Measurements from ENCODE around the gene KLHL3.
A peak's percentile ranks its signal among the peaks of the same experiment; 100 is the strongest.

The KLHL3 gene

DNA sequence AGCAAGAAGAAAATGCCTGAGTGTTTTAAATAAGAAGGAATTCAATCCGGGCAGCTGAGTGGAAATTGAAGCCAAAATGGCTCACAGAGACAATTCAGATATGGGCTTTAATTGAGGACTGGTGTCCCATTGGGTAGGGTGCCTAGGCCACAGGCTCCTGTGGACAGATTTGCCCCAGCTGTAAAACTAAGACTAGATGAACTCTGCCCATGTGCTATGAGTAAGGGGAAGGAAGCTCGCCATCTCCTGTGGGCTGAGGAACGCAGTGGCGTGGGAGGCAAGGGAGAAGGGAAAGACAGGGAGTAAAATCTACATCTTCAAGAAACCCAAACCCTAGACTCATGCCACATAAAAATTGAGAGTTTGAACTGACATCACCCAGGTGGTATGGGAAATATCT is 66.1 kb downstream of the KLHL3 start:
- DNase-seq (ENCODE audit: insufficient read length, low spot score): no peak
- no peak for FAIRE-seq
- TF ChIP-seq, protein P1, sequence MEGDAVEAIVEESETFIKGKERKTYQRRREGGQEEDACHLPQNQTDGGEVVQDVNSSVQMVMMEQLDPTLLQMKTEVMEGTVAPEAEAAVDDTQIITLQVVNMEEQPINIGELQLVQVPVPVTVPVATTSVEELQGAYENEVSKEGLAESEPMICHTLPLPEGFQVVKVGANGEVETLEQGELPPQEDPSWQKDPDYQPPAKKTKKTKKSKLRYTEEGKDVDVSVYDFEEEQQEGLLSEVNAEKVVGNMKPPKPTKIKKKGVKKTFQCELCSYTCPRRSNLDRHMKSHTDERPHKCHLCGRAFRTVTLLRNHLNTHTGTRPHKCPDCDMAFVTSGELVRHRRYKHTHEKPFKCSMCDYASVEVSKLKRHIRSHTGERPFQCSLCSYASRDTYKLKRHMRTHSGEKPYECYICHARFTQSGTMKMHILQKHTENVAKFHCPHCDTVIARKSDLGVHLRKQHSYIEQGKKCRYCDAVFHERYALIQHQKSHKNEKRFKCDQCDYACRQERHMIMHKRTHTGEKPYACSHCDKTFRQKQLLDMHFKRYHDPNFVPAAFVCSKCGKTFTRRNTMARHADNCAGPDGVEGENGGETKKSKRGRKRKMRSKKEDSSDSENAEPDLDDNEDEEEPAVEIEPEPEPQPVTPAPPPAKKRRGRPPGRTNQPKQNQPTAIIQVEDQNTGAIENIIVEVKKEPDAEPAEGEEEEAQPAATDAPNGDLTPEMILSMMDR (IDR thresholded peaks at IDR 0.05; ENCODE audit: insufficient read depth, missing control alignments): no peak

DNA sequence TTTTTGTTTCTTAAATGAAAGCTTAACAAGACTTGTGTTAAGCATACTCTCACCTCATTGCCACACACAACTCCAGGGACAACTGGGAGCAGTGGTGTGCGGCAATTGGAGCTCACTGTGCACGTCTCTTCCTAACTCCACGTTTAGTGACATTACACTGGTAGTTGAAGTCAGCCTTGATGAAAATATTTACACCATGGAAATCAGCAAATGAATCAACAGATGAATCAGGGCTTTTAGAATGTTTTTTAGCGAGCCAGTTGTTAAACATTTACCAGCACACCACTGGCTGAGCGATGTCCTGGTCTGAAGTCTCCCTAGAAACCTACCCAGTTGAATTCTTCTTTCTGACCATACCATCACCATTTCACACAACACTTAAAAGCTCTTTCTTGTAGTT is 67.3 kb downstream of the KLHL3 start:
- DNase-seq (ENCODE audit: insufficient read length, low spot score) (no peak), FAIRE-seq (no peak)
- TF ChIP-seq, protein P1 (IDR thresholded peaks at IDR 0.05; ENCODE audit: insufficient read depth, missing control alignments): no peak

DNA sequence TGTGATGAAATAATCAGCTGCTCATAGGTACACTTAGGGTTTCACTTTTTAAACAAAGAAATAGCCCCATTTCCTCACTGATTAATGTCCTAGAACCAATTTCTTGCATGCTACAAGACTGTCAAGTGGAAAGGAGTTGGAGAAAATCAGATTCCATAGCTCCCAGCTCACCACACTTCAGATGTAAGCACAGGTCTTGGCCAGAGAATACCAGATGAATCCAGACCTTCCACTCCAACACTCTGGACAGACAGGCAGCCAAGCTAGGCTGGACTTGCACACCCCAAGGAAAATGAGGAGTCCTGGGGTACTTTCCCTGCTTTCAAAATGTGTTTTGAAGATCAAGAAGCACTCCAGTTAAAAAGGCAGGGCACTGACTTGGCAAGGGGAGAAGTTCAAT is 68.5 kb downstream of the KLHL3 start:
- DNase-seq (ENCODE audit: insufficient read length, low spot score) (no peak), FAIRE-seq (no peak)
- TF ChIP-seq, protein P1 (IDR thresholded peaks at IDR 0.05; ENCODE audit: insufficient read depth, missing control alignments): no peak

DNA sequence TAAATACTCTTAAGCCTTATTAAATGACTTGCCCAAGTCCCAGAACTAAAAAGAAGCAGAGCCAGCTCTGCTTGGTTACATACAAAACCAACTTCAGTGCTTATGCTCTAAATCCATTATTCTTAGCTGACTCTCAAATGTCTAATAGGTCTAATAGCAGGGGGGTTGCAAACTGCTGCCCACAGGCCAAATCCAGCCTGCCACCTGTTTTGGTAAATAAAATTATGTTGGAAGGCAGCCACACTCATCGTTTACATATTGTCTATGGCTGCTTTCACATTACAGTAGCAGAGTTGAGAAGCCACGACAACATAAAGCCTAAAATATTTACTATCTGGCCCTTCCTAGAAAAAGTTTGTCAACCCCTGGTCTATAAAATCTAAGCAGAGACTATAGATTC is 69.0 kb downstream of the KLHL3 start:
- TF ChIP-seq, protein P1 (IDR thresholded peaks at IDR 0.05; ENCODE audit: insufficient read depth, missing control alignments): no peak
- FAIRE-seq (no peak), DNase-seq (ENCODE audit: insufficient read length, low spot score) (no peak)

DNA sequence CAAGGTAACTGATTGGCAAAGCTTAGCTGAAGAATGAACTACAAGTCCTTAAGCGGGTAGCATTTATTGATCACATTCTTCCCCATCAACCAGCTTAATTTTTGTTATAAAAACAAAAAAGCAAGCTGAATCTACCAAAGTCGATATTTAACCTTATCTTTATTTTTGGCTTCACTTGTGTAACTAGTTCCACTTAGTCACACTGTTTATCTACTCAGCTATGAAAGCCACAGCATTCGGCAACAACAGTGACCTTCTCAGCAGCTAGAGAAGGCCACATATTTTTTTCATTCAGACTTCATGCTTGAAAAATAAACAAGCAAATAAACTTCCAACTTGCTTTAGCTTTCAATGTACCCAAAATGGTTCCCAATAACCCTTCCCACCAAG is 69.4 kb downstream of the KLHL3 start:
- FAIRE-seq (no peak), DNase-seq (ENCODE audit: insufficient read length, low spot score) (no peak)
- TF ChIP-seq, protein P1 (IDR thresholded peaks at IDR 0.05; ENCODE audit: insufficient read depth, missing control alignments): no peak

DNA sequence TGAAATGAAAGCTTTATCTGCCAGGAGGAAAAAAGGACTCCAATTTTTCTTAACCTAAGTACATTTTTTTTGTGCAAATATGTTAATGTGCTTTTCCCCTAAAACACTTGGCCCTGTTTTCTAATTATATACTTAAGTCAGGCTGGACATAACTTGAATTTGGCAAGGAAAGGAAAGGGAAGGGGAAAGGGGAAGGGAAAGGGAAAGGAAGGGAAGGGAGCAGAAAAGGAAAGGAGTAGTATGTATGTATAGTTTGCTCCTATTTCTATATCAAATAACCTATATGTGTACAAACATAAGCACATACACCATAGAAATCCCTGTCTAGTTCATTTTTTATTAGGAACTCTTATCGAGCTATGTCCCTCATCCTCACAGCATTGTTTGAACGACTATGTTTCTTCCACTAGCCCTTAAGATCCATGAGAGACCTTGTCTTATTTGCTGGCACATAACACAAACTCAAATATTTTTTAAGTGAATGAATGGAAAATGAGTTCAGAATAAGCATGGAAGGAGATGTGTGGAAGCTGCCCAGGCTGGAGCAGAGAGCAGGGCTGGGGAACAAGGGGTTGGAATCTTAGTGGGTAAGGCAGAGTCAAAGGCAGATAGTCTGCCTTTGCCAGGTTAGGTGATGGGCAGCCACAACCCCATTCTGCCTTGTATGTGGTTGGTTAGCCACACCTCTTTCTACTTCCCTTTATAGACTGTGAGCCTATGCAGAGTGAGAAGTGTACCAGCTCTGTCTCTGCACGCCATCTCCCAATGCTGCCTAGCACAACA is 70.0 kb downstream of the KLHL3 start:
- no peak for FAIRE-seq
- DNase-seq (ENCODE audit: insufficient read length, low spot score): no peak
- TF ChIP-seq, protein P1 (IDR thresholded peaks at IDR 0.05; ENCODE audit: insufficient read depth, missing control alignments): no peak

DNA sequence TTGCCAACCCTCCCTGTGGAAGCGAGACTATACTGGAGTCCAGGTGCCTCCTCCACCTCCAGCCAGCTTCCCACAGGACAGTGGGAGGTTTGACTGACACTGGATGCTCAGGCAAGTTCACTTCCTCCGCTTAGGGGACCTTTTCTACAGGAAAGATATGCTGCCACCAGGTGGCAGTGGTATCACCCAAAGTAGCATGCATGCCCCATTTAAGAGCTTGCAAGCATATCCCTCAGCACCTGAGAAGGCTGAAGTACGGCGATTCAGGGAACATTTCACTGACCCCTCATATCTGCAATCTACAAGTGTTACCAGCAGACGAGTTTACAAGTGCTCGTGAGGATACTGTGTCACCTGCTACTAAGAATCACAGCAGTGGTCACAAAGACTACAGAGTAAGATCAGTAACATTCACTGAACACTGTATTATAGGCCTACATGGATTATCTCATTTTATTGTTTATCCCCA is 75.5 kb downstream of the KLHL3 start:
- TF ChIP-seq, protein P1 (IDR thresholded peaks at IDR 0.05; ENCODE audit: insufficient read depth, missing control alignments): peak; percentile 81
- DNase-seq (ENCODE audit: insufficient read length, low spot score) (no peak), FAIRE-seq (no peak)

All from D721Med (cell line).